ENCODE measurements around the gene B3GAT1.

B3GAT1 gene

DNA sequence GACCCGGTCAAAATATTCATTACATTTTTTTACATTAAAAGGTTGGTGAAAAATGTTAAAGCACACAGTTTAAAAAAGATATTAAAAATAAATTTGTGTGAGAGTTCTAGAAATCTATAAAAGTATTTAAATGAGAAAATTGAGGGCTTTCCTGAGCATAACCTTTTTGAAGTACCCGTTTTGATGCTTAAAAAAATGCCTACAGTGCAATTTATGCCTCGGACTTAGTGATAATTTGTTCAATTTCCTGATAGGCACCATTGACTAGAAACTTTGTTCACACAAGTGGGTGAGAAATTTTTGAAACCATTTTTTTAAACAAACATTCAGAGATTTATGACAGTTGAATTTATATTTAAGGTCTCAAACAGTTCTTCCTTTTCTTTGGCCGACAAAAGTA, 29.7 kb upstream of the B3GAT1 start:
- no peak for DNase-seq (ENCODE audit: low read depth)

DNA sequence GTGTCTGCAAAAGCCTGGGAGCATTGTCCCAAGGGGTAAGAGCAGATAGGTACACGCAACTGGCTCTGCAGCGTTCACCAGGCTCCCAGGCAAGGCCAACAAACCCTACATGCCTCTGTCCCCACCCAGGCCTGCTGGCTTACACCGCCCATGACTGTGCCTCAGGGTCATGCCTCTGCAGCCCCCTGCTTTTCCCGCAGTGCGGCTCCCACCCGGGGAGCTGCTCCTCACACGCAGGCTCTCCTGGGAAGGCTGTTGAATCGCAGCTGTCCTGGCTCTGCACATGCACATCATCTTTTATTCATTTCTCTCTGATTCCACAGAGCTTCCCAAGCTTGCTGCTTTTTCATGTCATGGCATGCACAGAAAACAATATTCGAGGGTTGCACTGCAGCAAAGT, 29.2 kb upstream of the B3GAT1 start:
- DNase-seq (ENCODE audit: low read depth): no peak

DNA sequence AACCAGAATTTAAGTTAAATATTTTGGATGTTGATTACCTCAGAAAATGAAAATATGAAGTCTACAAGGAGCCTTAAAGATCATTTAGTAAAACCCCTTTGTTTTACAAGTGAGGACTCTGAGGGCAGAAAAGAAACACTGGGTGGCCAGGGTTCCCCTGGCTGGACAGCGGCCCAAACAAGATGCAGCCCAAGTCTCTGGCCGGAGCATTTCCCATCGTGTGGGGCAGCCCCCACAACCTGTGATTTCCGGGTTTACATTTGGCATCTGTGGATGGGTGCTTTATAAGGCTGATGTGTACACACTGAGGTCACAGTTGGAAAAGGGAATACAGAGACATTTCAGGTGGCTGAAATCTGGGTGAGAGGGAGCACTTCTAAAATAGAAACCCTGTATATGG, 28.8 kb upstream of the B3GAT1 start:
- DNase-seq (ENCODE audit: low read depth): no peak

DNA sequence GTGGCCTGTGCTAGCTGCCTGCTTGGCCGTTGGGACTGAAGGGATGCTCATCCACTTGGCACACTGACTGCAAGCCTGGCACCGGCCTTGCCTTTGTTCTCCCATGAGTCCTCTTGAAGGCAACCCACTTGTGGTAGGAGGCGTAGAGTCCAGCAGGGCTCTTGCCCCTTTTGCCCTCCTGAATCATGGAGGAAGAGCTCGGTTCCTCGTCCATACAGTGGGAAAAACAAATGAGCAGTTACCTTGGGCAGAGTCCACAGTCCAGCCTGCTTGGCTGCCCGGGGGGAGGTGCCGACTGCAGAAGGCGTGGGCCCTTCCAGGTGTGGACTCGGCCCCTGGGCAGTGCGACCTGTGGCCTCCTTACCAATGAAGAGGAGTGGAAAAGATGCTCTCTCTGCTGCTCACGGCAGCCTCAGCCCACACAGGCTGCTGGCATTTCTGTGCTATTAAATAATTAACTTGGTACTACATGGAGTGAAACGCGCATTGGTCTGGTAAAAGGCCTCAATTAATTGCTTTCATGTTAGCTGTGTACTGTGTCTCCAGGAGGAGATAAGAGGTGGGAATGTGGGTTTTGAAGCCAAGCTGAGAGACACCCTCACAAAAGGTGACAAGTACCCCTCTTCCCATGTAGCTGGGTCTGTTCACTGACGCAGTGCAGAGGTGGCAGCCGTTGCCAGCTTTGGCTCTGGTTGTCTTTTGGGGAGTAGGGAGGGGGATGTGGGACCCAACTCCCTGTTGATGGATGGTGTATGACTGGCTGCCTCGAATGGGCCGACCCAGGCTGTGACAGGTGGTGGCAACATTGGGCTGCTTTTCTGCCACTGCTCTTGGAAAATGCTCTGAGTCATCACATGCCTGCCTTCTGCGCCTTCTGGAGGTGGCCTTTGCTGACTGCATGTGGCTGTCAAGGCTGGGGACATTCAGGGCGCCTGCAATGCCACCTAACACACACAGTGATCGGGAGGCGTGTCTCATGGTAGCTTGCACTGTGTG, 26.8 kb upstream of the B3GAT1 start:
- no peak for DNase-seq (ENCODE audit: low read depth)

DNA sequence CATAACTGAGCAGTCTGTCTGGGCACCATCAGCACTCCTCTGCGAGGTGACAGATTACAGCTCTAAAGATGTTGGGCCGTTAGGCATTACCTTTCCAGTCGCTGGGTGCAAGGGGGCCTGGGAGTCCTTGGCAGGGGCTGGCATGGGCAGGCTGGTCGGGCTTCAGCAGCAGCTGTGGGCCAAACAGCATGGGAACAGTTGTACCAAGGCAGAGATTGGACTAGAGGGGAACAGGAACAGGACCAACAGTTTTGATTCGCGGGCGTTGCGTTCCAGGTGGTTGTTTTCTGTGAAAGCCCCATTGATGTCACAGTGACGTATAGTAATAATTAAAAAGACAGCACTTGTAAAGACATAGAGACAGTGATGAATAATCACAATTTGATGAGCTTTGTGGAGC, 25.8 kb upstream of the B3GAT1 start:
- DNase-seq (ENCODE audit: low read depth): no peak

DNA sequence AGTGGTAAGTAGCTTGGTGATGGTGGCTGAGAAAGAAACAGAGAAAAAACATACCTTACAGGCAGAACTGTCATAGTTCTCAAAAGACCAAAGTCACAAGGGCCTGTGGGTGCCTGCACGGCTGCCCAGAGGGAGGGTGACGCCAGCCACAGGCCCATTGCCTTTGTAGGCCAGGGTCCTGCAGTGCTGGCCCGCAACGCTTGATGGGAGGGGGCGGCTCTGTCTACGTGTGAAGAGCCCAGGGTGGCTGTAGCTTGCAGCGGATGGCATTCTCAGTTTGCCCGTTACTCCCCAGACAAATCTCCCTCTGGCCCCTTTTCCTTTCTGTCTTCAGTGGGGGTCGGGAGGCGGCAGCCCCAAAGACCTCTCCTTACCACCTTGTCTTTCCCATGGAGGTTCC, 24.7 kb upstream of the B3GAT1 start:
- no peak for DNase-seq (ENCODE audit: low read depth)

DNA sequence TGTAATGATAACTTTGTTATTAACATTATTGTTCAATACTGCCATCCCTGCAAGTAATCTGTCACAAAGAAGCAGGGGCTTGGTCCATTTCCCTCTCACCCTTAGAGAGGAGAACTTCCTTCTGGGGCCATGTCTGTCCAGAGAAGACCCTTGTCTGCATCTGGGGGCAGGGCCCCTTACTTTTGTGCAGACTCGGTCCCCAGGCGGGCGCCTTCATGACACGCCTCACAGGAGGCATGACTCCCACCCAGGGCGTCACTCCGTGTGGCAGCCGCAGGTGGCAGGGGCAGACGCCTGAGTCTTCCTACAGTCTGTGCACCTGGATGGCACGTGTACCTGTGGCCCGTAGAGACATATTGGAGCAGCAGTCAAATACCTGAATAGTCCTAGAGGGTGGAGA, 21.8 kb upstream of the B3GAT1 start:
- no peak for DNase-seq (ENCODE audit: low read depth)

DNA sequence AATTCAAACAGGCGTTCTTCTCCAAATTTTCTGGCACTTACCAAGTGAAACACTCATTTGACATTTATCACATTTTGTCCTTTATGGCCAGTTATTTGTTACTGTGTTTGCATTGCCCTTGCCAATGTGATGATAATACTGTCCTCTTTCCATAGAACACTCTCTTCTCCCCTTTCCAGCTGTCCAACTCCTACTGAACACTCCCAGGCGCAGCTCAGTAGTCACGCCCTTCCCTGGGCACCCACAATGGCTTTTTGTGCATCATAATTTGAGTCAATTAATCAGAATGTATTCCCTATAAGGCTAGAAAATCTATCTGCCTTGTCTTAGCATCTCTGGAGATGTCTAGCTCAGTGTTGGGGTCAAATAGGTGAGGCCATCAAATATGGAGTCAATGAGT, 21.2 kb upstream of the B3GAT1 start:
- DNase-seq (ENCODE audit: low read depth): no peak

DNA sequence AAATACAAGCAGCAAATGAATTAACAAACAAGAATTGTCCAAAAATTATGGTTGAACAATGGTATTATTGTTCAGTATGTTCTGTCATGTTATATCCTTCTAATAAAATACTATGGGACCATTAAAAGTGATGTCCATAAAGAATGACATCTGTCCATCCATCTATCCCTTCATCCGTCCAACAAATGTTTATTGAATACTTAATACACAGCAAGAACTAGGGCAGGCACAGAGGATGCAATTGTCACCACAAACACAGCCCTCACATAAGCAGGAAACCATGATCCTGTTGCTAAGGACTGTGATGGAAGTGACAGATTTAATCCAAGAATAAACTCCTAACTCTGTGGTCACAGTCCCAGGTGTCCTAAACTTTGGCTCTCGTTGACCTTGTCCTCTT, 20.7 kb upstream of the B3GAT1 start:
- no peak for DNase-seq (ENCODE audit: low read depth)

DNA sequence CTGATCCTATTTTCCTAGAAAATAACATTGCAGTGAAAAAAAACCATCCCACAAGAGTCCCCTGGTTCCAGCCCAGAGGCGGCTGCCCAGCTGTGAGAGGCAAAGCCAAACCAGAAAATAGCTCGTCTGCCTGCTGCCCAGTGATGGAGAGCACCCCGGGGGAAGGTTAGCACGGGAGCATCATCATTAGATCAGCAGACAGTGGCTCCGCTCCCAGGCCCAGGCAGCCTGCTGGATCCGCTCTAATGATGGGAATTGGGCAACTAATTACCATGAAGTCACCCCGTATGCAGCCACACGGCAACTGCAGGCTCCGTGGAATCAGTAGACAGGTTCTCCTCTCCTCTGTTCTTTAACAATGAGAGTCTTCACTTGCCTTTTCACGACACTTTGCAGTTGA, 17.1 kb upstream of the B3GAT1 start:
- DNase-seq (ENCODE audit: low read depth): no peak

DNA sequence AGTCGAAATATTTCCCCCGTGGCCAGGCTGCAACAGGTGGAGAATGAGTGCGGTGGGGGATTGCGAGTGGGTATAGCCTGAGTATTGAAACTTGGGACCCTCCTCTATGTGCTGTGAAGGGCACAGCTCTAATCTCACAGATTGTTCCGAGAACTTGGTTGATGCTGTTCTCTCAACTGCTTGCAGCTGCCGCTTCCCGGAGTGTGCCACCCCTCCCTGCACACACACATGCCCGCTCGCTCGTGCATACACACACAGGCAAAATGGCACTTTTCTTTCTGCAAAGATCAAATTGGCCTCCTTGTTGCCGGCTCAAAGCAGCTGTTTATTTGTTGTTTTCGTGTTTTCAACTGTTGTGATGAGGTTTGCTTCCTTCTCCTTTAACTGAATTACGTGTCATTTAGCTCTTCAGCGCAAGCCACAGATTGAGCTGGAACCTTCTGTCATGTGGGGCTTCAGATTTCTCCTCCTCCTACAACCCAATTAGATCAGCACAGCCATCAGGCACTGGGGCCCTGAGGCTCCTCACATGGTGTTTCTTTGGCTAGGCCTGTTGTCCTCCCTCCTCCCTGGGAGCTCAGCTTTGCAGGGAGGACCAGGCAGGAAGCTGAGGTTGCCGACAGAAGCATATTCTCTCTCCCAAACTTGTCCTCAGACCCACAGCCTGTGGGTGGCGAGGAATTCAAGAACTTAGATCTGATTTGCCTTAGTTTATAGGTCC, 13.9 kb upstream of the B3GAT1 start:
- DNase-seq (ENCODE audit: low read depth): no peak

DNA sequence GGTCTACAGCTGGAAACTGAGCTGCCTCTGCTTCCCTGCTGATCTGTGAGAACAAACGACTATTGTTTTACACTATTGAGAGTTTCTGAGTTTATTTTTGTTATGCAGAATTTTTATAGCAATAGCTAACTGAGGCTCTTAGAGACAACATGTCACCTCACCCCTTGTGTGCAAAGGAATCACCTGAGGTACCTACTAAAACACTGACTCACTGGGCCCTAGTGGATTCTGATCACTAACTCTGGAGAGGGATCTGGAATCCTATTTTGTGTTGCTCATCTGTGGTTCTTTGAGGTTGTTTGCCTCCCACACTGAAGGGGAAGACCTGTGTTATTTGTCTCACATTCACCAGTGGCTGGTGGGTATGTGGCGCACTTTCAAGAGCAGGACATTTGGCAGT, 13.4 kb upstream of the B3GAT1 start:
- DNase-seq (ENCODE audit: low read depth): no peak

DNA sequence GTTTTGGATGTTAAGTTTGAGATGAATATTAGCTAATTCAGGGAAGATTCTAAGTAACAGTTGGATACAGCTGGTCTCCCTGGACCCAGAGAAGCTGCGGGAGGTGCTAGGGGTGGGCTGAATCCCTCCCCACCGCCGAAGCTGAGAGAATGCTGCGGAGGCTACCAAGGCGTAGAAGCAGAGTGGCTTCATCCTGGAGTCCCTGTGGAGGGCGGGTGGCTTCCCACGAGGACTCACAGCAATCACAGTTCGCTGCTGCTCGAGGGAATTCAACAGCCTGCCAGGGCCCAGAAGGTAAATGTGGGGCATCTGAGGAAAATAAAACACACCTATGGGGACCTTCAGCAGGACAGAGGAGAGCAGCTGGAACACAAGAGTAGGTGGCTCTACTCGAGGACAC, 11.1 kb upstream of the B3GAT1 start:
- DNase-seq (ENCODE audit: low read depth): no peak

DNA sequence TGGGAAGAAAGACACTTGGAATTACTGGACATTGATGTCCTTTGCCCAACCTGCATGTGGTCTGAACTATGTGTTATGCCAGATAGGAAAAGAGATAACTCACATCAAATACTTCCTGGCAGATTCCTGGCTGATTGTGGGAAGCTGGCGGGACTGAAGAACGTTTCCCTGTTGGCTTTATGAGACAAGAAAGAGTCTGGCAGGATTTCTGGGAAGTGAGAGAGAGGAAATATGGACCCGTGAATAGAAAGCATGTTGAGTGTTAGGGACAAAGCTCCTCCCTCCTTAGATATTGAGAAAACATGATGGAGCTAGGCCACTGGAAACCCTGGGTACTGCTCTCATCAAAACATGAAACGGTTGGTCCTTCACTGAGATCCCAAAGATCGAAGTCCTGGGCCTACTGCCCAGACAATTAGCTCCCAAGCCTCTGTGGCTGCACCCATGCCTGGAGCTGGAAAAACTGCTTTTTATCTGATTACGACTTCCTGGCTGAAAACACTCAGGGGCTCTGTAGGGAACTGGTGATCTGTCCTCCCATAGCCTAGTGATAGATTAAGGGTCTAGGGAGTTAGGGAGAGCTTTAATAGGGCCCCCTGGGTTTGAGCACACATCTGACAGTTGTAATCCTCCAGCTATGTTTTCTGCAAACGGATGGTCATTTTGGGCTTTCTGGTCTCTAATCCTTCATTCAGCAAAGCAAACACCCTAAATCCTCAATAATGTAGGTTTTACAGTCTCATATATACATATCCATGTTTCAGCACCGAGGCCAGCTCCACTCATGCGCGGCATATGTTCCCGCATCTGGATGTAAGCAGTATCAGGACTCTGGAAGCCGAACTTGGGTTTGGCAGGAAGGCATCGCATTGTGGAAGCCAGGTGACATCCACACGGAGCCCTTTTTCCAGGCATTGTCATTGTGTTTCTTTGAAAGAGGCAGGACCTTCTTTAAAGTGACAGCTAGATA, 6.1 kb upstream of the B3GAT1 start:
- no peak for DNase-seq (ENCODE audit: low read depth)

DNA sequence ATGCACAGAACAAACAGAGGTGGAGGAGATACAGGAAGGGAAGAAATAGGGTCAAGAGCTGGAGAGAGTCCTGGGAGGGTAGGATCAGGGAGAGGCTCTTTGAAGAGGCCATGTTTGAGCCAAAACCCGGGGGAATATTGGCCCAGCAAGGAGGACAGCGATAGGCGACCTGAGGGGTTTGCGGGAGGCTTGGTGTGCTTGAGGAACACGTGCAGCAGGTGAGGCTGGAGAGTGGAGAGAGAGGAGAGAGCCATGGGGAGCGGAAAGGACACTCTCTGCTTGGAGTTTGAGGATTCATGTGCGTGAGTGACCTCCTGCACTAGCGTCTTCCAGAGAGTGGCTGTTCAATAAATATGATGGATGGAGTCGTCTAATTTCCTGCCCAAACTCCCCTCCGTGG, 4.7 kb upstream of the B3GAT1 start:
- no peak for DNase-seq (ENCODE audit: low read depth)

DNA sequence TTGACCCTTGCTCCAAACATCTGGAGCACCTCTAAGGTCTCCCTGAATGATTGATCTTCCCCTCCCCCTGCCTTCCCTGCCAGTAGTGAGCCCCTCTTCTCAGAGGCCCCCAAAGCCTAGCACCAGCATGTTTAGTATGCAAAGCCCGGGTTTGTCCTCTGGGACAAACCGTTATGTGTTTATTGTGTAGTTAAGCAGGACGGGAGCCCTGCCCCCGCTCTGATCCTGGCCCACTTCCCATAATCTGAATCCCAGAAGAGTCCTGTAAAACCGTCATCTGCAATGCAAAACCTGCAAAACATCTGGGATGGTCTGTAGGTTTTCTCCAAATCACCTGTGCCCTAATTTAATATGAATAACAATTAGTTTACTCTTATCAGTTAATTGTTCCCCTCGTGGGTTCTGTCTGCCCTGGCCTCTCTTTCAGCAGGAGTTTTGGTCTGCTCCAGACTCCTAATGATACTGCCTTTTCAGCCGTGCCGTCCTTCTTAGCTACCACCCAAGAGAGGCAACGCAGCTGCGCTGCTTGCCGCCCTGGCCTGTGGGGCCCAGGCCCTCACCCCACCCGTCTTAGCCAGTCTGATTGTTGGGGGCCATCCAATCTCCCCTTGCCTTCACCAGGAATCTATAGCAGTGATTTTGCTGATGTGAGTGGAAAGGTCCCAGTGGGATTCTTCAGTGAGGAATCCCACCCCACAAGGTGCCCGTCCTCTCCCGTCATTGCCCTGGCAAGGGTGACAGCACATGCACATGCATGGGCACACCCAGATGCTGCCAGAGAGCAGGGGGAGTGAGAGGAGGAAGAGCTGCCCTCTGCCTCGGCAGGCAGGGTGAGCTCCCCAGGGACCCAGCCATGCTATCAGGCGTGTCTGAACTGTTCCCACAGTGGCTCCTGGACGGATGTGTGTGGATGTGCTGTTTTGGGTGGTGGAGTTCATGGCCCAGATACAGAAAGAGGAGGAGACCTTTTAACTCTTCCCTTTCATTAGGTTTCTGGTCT, 3.0 kb upstream of the B3GAT1 start:
- DNase-seq (ENCODE audit: low read depth): no peak

DNA sequence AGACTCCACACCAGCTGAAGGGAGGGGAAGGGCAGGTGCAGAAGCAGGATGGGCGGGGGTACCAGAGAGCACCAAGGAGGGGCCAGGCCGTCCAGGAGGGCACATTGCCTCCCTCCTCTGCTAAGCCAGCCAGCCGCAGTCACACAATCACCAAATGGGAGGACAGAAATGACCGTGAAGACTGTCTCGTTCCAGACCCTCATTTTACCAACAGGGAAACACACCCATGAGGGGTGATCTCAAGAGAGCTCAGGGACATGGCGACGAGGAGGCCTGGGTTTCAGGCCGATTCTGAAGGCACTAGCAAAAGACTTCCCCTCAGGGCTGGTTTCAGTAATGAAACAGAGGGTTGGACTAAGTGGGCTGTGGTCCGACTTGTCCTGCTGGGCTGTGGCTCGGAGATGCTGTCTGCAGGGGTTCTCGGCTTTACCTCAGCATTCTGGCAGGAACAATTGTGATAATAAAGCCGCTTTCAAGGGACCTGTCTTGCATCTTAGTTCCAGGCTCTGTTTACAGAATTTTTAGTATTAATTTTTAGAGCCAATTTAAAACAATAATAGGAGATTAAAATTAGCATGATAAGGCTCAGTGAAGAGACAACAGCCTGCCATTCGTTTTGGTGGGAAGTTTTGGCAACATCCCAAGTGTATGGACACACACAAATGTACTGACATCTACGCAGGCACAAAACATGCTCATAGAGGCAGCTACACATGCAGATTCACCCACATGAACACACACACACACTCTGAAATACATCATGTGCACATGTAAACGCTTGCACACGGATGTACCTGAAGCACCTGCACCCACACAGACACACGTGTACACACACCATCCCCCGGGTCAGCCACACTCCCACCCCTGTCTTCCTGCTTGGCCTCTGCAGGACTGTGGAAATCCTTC, 2.0 kb upstream of the B3GAT1 start:
- DNase-seq (ENCODE audit: low read depth): no peak

DNA sequence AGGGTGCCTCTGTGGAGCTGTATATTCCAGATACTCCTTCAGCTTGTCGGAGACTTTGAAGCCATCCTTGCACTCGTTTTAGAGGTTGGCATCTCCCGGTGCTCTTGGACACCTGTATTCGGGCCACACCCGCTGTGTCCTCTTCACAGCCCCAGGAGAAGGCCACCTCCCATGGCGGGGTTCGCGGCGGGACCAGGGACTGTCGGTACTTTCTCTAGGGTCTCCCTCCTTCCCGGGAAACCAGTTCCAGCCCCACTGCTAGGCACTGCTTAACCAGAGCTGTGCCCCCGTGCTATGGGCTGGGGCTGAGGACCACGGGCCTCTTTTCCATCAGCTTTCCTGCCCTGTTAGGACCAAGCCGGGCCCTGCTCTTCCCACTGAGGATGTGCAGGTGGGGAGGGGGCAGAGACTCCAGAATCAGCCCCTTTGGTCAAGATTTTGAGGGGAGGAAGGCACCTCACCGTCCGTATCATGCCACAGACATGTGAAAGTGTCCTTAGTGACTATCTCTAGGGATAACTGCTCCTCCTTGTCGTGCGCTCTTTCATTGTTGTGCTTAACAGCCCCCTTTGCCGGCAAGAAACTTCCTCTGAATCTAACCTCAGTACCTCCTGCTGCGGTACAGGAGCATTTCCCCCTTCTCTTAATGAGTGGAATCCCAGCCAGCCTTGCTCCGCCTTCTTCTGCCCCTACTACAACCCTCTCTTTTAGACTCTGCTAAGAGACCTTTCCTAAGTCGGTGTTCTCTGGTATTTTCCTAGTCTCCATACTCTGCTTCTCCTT, 1.2 kb upstream of the B3GAT1 start:
- DNase-seq (ENCODE audit: low read depth): no peak

DNA sequence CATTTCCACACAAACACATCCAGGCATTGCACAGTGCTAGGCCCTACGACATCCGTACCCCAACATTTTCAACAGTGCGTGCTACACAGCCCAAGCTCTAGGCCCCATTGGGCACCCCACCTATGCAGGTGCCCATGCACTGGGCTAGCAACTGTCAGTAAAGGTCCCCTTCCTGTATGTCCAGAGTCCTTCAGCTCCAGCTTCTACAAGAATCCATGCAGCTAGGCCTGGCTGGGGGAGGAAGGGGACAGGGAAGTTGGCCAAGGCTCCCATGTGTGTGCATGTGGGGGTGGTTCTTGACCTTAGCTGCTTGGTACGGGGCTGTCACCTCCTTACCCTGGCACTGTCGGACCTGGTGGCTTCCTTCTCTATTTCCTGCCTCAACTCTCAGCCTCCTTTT, 1.3 kb downstream of the B3GAT1 start:
- DNase-seq (ENCODE audit: low read depth): no peak
